HG03103 (cell line): Measurements from ENCODE around the gene KCNIP1.

Experiments
- ATAC-seq: cut with Tn5 transposase; IDR thresholded peaks from one replicate; pipeline ENCODE4 v1.9.1; 2021; ENCODE audit warnings: low read depth; ENCODE audit not compliant: unreplicated experiment

The KCNIP1 gene

DNA sequence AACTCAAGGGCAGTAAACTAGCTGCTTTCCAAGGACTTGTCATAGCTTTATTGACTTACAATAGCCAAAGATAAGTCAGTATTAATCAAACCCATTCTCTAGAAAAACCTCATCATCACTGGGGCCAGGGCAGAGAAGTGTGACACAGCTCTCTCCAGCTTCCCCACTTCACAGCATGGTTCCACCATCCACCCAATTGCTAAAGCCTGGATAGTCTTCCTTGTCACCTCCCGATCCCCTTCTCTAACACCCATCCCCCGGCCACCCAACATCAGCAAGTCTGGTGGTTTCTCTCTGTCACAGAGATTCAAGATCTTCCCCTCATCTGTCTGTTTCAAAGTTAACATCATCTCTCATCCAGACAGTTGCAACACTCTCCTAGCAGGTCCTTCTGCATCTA is 191.1 kb downstream of the KCNIP1 start:
- no peak for ATAC-seq

GRCh38 chr5:170697031-170697430 is 193.2 kb downstream of the KCNIP1 start:
- ATAC-seq, result no peak

GRCh38 chr5:170700503-170700902 is 196.7 kb downstream of the KCNIP1 start:
- no peak for ATAC-seq

GRCh38 chr5:170701334-170701733 is 197.5 kb downstream of the KCNIP1 start:
- ATAC-seq, result no peak

GRCh38 chr5:170704417-170705192 is 200.8 kb downstream of the KCNIP1 start:
- ATAC-seq, result no peak

- ATAC-seq, result no peak
These were observed 205.8 kb downstream of the KCNIP1 start for GRCh38 chr5:170709640-170710039.

DNA sequence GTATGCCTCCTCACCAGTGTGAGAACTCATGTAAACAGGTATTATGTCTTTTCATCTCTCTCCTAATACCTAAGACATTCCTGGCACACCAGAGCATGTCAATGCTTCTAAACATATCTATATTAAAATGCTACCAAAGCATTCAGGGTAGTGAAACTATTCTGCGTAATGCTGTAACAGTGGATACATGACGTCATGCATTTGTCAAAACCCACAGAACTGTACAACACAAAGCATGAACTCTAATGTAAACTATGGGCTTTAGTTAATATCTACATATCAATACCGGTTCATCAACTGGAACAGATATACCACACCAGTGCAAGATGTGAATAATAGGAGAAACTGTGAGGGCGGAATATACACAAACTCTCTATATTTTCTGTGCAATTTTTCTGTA is 207.5 kb downstream of the KCNIP1 start:
- ATAC-seq, result no peak

DNA sequence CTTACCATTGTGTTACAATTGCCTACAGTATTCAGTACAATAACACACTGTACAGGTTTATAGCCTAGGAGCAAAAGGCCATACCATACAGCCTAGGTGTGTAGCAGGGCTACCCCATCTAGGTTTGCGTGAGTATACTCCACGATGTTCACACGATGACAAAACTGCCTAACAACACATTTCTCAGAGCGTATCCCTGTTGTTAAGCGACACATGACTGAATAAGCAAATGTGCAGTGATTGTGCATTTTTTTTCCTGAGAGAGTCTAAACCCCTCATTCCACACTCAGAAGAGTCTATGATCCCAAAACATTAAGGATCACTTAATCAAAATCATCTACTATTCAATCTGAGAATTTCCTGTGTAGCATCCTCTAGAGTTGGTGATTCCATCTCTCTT is 211.3 kb downstream of the KCNIP1 start:
- no peak for ATAC-seq

- no peak for ATAC-seq
These were observed 212.6 kb downstream of the KCNIP1 start for GRCh38 chr5:170716396-170716795.

GRCh38 chr5:170719551-170719950 is 215.7 kb downstream of the KCNIP1 start:
- ATAC-seq, result no peak

GRCh38 chr5:170720179-170720578 is 216.4 kb downstream of the KCNIP1 start:
- no peak for ATAC-seq

- no peak for ATAC-seq
These were observed 217.2 kb downstream of the KCNIP1 start for GRCh38 chr5:170720984-170721383.

GRCh38 chr5:170721681-170722080 is 217.9 kb downstream of the KCNIP1 start:
- ATAC-seq, result no peak

- ATAC-seq, result no peak
These were observed 218.5 kb downstream of the KCNIP1 start for GRCh38 chr5:170722316-170722715.

- ATAC-seq, result no peak
These were observed 227.2 kb downstream of the KCNIP1 start for GRCh38 chr5:170731052-170731451.

GRCh38 chr5:170732685-170733084 is 228.9 kb downstream of the KCNIP1 start:
- ATAC-seq, result no peak

GRCh38 chr5:170736966-170737365 is 233.1 kb downstream of the KCNIP1 start:
- no peak for ATAC-seq

- ATAC-seq, result no peak
These were observed 233.8 kb downstream of the KCNIP1 start for GRCh38 chr5:170737591-170737990.

DNA sequence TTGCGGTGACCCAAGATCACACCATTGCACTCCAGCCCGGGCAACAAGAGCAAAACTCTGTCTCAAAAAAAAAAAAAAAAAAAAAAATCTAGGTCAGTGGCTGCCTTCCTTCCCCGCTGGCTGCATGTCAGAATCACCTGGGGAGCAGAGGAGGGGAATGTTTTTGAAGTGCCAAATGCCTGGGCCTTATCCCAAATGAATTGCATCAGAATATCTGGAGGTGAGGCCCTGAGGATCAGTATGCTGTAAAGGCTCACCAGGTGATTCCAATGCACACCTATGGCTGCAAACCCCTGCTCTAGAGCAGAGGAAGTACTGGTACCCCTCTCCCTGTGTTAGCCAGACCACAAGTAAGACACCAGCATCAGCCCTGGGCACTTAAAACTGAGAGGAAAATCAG is 235.0 kb downstream of the KCNIP1 start:
- no peak for ATAC-seq

DNA sequence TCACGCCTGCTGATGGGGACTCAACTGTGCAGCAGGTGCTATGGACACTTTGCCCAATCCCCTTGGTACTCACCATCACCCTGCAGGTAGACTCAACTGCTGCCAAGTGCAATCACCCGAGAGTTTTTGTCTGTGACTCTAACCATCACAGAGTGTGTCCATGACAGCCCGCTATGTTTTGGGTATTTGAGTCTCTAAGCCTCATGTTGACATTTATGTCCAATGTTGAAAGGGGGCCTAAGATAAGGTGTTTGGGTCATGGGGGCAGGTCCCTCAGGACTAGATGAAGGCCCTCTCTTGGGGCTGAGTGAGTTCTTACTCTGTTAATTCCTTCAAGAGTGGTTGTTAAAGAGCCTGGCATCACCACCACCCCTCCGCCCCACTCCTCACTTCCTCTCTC is 235.6 kb downstream of the KCNIP1 start:
- ATAC-seq, result no peak

GRCh38 chr5:170740551-170741205 is 236.9 kb downstream of the KCNIP1 start:
- ATAC-seq, result no peak

DNA sequence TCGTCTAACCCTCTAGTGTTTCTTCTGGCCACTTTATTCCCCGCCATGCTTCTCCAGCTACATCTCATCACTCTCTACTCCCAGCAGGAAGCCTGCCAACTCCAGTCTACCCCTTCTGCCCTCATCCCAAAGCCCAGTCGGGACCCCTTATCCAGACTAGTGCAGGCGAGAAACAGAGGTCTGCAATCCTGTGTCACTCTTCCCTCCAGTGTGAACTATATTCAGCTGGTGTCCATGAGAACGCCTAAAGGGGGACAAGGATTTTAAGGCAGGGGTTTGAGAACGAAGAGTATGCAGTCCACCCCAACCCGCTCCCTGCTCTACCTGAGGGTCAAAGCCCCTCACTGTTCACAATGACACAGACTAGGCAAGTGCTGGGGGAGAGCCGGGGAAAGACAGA is 238.0 kb downstream of the KCNIP1 start:
- ATAC-seq, result no peak
